GM12875 (cell line): ENCODE measurements around the gene TBXAS1.

Experiments
- H3K4me3 ChIP-seq: one replicate; pipeline ENCODE4 v1.5.1; 2011; ENCODE audit warnings: low read depth, low read length, control low read depth
- TF ChIP-seq, protein P1 (sequence below): IDR thresholded peaks from 2 replicates; pipeline ENCODE4 v1.5.1; 2011; ENCODE audit warnings: low read depth, mild to moderate bottlenecking, control low read depth, inconsistent platforms, low read length, moderate library complexity, borderline replicate concordance; ENCODE audit not compliant: insufficient read depth

Gene TBXAS1

DNA sequence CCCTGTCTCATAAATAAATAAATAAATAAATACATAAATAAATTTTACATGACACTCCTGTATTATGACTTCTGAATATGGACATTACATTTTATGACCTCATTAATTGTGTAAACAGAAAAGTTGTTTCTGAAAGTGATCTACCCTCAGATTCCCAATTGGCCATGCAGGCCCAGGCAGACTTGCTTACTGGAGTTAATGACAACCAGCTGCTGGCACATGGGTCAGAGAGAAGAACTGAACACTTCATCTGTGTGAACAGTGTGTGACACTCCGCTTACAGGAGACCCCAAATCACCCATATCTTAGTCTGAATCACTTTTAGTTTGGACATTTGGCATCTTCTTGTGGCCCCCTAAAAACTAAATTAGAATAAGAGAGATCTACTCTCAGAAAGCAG is 202.3 kb downstream of the TBXAS1 start:
- H3K4me3 ChIP-seq = no peak overlapping the region
- TF ChIP-seq, protein P1, sequence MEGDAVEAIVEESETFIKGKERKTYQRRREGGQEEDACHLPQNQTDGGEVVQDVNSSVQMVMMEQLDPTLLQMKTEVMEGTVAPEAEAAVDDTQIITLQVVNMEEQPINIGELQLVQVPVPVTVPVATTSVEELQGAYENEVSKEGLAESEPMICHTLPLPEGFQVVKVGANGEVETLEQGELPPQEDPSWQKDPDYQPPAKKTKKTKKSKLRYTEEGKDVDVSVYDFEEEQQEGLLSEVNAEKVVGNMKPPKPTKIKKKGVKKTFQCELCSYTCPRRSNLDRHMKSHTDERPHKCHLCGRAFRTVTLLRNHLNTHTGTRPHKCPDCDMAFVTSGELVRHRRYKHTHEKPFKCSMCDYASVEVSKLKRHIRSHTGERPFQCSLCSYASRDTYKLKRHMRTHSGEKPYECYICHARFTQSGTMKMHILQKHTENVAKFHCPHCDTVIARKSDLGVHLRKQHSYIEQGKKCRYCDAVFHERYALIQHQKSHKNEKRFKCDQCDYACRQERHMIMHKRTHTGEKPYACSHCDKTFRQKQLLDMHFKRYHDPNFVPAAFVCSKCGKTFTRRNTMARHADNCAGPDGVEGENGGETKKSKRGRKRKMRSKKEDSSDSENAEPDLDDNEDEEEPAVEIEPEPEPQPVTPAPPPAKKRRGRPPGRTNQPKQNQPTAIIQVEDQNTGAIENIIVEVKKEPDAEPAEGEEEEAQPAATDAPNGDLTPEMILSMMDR = no peak

- TF ChIP-seq, protein P1 = no peak
- H3K4me3 ChIP-seq = no peak overlapping the region
Observed at GRCh38 chr7:140033036-140033435, 204.0 kb downstream of the TBXAS1 start.

DNA sequence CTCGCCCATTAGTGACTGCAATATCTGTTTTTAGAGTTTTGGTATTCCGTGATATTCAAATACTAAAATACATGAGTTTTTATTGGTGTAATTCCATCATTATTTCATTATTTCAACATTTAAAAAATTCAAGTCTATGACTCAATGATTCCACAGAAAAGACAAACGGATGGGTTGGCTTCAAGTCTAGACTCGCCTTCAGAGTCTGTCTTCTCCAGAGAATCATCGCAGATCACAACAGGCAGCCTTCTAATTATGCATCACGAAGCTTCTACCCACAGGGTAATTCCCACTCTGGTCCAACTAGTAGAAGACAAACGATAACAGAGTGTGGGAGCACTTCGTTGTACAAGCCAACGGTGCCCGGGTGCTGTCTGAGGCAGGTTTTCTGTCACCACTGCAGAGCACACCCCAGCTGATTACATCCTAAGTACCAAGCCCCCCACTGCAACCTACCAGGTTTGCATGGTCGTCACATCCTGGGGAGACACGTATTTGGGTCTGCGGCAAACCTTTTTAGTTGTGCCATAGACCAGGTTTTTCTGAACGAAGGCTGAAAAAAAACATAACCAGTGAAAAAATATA is 204.8 kb downstream of the TBXAS1 start:
- no peak overlapping the region for H3K4me3 ChIP-seq
- TF ChIP-seq, protein P1 = no peak

DNA sequence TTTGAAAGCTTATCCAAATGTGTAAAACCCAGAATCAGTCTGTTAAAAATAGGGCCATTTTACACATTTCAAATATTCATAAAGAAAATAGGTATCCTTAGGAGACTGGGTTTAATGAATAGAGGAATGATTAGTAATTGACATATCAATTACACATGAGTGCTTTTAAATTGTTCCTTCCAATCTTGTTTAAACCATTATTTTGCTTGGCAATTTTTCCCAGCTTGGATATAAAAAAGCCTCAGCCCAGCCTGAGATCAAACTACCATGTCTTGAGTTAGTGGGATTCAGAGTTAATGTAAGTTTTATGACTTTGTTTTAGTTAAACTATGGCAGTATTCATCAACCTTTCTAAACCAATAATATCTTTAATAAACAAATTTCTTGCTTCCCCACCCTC is 205.4 kb downstream of the TBXAS1 start:
- no peak overlapping the region for H3K4me3 ChIP-seq
- TF ChIP-seq, protein P1 = no peak

DNA sequence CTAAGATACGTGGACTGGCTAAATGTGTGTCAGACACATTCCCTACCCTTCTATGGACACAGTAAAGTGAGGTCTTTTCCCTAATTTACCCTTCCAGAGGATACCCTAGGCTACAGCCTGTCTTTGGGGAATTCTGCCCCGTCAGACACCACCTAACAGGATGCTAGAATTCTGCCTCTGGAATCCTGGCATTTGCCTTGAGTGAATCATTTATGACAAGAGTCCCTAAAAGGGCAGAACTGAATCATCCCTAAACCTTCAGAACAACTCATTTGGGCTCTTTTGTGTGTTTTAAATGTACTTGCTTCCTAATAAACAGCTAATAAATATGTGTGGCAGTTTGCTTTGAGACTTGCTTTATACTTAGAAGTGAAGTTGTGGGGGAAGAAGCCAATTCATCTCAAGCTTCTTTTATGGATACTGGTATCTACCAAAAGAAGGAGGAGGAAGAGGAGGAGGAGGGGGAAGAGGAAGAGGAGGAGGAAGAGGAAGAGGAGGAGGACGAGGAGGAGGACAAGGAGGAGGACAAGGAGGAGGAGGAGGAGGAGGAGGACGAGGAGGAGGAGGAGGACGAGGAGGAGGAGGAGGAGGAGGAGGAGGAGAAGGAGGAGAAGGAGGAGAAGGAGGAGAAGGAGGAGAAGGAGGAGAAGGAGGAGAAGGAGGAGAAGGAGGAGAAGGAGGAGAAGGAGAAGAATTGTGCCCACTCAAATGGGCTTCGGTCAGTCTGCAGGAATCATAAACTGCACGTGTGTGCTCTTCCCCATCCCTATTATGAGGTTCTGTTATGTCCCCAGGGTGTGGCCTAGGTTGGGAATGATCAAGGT is 206.5 kb downstream of the TBXAS1 start:
- no peak overlapping the region for H3K4me3 ChIP-seq
- TF ChIP-seq, protein P1 = no peak

GRCh38 chr7:140036224-140036962 is 207.3 kb downstream of the TBXAS1 start:
- TF ChIP-seq, protein P1 = no peak
- H3K4me3 ChIP-seq = no peak overlapping the region

GRCh38 chr7:140039066-140039465 is 210.0 kb downstream of the TBXAS1 start:
- TF ChIP-seq, protein P1 = no peak
- H3K4me3 ChIP-seq = no peak overlapping the region
